ENCODE data around the gene ORAI3.

The ORAI3 gene

GRCh38 chr16:30947859-30948666, 805 bp upstream of the ORAI3 start:
- DNase-seq: no peak

DNA sequence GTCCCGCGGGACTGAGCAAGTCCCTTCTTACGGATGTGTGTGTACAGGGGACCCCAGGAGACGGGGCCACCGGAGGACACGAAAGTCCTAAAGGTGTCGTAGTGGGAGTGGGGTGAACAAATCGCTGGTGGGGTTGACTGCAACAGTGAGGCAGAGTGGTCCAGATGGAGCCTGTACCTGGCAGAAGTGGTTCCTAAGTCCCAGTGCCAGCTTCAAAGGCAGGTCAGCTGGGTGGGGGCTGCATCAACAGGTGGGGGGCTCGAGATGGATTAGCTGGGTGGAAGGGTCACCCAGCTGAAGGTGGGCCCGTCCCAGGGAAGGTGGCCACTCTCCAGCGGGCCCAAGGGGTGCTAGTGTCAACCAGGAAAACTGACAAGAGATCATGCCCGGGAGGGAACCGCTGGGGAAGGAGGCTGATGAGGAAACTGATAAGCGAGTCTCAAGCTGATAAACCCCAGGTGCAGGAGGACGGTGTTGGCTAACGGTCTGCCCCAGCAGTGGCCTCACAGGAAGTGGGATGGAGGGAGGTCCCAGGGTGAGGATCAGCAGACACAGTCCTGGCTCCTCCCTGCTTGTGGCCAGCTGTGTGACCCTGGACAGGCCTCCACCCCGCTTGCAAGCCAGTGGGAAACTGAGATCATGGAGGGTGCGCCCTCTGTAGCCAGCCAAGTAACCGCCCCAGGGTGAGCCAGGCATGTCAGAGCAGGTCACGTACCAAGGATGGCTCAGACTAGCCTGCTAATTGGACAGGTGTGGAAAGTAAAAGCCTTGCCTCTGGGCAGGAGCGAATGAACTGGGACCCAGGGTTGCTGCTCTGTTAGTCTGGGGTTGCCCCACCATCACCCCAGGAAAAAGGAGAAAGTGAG, 1.0 kb downstream of the ORAI3 start:
- DNase-seq: no peak

DNA sequence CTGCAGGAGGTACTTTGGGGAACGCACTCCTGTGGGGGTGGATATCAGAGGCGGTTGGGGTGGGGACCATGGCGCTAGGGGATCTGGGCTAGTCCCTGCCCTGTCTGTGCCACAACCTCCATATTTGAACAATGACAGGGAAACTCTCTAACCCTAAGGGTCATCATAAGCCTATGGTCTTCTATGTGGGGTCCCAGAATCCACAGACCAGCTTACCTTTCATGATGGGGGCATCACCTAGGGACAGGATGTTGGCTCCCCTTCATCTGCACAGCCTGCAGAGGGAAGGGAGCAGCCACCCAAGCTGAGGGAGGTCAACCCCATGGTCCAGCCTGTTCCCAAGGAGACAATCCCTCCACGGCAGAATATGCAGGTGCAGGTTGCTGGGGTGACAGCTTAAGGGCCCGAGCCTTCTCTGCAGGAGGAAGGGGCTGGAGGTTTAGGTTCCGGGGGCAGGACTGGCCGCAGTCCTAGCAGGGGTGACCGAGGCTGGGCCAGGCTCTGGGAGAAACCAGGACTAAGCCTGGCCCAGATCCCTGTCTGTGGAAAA, 1.7 kb downstream of the ORAI3 start:
- no peak for DNase-seq

- no peak for DNase-seq
Measured at GRCh38 chr16:30951193-30951592, 2.3 kb downstream of the ORAI3 start.

- DNase-seq: no peak
Measured at GRCh38 chr16:30951750-30952149, 2.9 kb downstream of the ORAI3 start.

- DNase-seq: no peak
Measured at GRCh38 chr16:30953111-30953510, 4.2 kb downstream of the ORAI3 start.

DNA sequence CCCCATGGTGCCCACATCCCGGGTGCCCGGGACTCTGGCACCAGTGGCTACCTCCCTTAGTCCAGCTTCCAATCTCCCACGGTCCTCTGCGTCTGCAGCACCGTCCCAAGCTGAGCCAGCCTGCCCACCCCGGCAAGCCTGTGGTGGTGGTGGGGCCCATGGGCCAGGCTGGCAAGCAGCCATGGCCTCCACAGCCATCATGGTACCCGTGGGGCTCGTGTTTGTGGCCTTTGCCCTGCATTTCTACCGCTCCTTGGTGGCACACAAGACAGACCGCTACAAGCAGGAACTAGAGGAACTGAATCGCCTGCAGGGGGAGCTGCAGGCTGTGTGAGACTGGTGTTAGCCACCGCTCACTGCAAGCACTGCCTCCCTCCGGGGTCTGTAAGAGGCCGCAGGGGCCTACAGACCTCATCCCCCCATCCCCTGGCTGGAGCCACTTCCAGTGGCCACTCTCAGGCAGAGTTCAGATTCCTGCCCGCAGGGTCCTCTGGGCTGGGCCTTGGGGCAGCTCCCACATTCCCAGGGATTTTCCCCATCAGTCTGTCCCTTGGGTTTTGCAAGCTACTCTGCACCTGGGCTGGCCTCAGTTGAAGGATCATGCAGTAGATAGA, 4.8 kb downstream of the ORAI3 start:
- peak; percentile 65 for DNase-seq

- no peak for DNase-seq
Measured at GRCh38 chr16:30954993-30955392, 6.1 kb downstream of the ORAI3 start.

DNA sequence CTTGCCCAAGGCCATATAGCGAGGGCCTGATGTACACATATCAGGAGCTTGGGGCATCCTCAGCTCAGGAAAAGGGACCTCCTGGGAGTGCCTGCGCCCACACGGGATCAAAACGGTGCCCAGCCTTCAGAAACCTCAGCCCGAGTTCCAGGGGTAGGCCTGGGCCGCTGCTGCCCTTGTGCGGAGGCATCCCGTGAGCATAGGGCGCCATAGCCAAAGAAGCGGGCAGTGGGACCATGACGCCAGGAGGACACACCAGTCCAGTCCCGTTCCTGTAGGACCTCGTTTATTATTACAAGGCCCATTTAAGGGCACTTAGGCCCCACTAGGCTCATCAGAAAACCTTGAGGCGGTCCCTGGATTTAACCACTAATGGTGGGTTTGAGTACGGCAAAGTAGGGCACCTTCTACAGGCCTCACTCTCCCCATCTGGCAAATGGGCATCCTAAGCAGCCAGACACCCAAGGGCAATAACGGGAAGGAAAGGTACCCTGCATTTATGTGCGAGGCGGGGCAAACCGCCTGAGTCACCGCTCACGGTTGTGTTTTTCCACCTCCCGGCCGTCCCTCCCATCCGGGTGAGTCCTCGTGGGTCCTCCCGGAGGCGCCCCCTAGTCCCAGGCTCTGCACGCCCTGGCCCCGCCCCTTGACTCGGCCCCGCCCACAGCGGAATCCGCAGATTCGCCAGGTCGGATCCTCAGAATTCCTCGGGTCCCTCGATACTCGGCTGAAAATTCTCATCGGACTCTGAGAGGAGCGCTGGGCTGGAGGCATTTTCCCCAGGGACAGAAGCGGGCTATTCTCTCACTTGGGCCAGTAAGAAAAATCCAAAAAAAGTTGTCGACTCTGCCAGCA, 8.0 kb downstream of the ORAI3 start:
- no peak for DNase-seq

DNA sequence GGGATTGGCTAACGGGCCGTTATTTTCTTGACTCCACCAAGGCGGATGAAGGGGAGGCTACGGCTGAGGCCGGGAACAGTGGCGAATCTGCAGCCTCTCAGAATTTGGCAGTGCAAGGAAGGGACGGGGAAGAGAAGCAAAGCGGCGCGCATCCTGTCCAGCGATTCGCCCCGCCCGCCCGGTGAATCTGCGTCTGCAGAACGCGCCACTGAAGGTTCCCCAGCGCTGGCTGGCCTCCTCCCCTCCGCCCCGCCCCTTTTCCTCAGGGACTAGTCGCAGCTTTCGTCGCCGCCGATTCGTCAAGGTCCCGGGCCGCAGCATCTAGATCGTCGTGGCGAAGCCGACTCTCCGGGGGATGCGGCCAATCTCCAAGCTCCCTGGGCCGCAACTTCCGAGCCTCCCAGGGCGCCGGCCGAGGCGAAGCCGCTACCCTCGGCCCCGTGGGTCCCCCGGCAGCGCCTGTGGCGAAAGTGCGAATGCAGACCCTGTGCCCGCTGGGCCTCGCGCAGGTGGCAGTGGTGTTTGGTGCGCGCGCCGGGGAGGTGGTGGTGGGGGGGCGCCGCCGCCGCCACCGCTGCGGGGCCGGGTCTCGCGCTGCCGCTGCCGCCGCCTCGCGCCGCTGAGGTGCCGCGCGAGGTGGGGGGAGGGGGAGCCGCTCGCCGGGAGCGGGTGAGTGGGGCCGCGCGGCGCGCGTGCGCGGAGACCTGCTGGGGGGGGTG, 8.7 kb downstream of the ORAI3 start, which contains the start of gene SETD1A:
Gene SETD1A (plus strand): TSS at position 299 of the 719 bp plus-strand sequence. CDS start 978 bp downstream, outside the sequence.
- peak; percentile 67 for DNase-seq

DNA sequence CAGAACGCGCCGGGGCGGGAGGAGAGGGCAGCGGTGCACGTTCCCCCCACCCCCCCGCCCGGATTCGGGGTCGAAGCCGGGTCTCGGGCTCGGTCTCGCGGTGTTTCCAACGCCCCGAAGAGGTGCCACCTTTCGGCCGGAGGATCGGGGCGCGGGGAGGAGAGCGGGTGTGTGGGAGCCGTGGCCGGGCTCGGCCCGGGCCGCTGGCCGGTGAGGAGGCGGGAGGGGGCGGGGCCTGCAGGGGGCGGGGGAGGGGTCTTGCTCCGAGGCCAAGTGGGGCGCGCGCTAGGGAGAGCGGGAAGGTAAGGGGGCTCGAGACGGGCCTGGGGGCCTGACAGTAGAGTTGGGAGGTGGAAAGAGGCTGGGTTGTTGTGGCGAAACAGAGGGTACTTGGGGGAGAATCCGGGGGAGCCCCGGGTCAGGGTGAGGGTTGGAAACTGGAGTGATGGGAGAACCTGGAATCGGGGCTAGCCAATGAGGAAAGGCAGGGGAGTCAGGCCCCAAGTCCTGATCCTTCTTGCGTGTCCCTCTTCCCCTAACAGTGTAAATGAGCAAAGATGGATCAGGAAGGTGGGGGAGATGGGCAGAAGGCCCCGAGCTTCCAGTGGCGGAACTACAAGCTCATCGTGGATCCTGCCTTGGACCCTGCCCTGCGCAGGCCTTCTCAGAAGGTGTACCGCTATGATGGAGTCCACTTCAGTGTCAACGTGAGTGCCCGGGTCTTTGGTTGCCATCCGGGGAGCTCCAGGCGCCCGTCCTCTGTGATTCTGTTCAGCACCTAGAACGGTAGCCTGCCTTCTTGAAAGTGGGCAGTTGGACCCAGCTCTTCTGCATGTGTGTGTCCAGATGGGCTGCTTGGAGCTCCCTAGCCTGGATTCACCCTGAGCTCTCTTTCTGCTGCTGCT, 9.6 kb downstream of the ORAI3 start:
- DNase-seq: no peak

- no peak for DNase-seq
Measured at GRCh38 chr16:30961384-30961783, 12.5 kb downstream of the ORAI3 start.

DNA sequence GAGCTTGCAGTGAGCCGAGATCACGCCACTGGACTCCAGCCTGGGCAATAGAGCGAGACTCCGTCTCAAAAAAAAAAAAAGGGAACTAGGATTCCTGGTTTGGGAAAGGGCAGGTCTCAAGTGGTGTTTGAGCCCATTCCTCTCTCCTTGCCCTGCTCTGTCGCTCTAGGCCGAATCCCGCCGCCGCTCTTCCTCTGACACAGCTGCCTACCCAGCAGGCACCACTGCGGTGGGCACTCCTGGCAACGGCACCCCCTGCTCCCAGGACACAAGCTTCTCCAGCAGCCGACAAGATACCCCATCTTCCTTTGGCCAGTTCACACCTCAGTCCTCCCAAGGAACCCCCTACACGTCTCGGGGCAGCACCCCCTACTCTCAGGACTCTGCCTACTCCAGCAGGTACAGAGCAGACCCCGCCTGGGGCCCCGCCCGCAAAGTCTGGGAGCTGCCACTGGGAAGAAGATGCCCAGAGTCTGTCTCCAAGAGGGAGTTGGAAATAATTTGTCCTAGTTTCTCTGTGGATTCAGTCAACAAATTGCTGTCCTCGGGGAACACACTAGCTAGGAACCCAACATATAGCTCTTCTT, 15.2 kb downstream of the ORAI3 start:
- DNase-seq: no peak

GRCh38 chr16:30964574-30965226, 15.8 kb downstream of the ORAI3 start:
- no peak for DNase-seq

GRCh38 chr16:30965436-30965835, 16.6 kb downstream of the ORAI3 start:
- no peak for DNase-seq

- no peak for DNase-seq
Measured at GRCh38 chr16:30966033-30966619, 17.3 kb downstream of the ORAI3 start.

DNA sequence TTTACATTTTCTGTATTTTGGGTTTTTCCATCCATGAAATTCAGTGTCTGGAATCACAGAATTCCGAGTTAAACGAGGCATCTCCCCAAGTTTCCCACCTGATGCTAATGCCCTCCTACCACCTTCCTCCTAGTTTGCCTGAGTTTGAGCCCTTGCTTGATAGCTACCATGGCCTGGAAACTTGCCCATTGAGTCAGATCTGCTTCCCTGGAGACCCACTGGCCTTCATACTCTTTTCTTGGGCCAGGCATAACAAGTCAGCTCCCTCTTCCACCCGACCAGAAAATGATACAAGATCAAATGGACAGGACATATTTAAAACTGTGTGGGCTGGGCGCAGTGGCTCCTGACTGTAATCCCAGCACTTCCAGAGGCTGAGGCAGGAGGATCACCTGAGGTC, 18.9 kb downstream of the ORAI3 start:
- no peak for DNase-seq

DNA sequence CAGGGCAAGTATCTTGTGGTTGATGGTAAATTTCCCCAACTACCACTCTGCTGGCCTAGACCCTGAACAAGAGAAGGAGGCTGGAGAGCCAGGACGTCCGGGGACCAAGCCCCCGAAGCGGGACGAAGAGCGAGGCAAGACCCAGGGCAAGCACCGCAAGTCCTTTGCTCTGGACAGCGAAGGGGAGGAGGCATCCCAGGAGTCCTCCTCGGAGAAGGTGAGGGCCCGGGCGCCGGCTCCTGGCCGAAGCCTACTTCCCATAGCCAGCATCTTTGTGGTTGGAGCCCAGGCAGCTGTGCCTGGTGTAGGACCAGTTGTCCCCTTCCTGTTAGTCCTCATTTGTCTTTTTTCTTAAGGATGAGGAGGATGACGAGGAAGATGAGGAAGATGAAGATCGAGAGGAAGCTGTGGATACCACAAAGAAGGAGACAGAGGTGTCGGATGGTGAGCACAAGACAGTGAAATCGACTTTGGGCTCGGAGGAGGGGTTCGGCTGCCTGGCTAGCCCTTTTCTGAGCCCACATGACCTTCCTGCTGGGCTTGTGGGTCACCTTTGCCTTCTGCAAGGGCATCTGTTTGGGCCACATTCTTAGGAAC, 20.5 kb downstream of the ORAI3 start:
- no peak for DNase-seq

- no peak for DNase-seq
Measured at GRCh38 chr16:30971298-30971697, 22.4 kb downstream of the ORAI3 start.
